Neural cell (in vitro differentiated cells): Measurements from ENCODE around the gene AGPS.

Source experiments
- CTCF ChIP-seq: fragments of 450-650 bp; IDR thresholded peaks from 2 replicates; pipeline ENCODE4 v1.5.1; 2014; ENCODE audit warnings: antibody characterized with exemption, mild to moderate bottlenecking, moderate library complexity; ENCODE audit not compliant: poor library complexity, severe bottlenecking
- EP300 ChIP-seq: fragments of 450-650 bp; conservative IDR thresholded peaks from 2 replicates; pipeline ENCODE4 v1.6.1; 2014; ENCODE audit warnings: antibody characterized with exemption, mild to moderate bottlenecking, moderate library complexity; ENCODE audit not compliant: poor library complexity, severe bottlenecking
- EZH2 ChIP-seq: fragments of 200-600, 300-800 bp; shearing (Covaris generic), sonication (generic); IDR thresholded peaks from 2 replicates; pipeline ENCODE4 v1.6.1; 2014; ENCODE audit warnings: antibody characterized with exemption, low read length, borderline replicate concordance, mild to moderate bottlenecking; ENCODE audit not compliant: insufficient read depth, poor library complexity, severe bottlenecking
- REST ChIP-seq: IDR thresholded peaks from 2 replicates; pipeline ENCODE4 v1.6.1; 2012; ENCODE audit warnings: borderline replicate concordance
- SMC3 ChIP-seq: fragments of 450-650 bp; conservative IDR thresholded peaks from 2 replicates; pipeline ENCODE4 v1.6.1; 2014; ENCODE audit warnings: antibody characterized with exemption, mild to moderate bottlenecking, moderate library complexity; ENCODE audit not compliant: poor library complexity
- TAF1 ChIP-seq: IDR thresholded peaks from 2 replicates; pipeline ENCODE4 v1.6.1; 2012; ENCODE audit warnings: low read depth

- TF ChIP-seq CTCF = no peak
- no peak for TF ChIP-seq REST
- TF ChIP-seq EZH2 = no peak
- no peak for TF ChIP-seq EP300
- TF ChIP-seq TAF1 = no peak
- TF ChIP-seq SMC3 = no peak
Observed at GRCh38 chr2:177538323-177538722, 145.8 kb downstream of the AGPS start.
